C4-2B (cell line): Measurements from ENCODE around the gene UMAD1.

Experiments
- H3K27ac ChIP-seq: fragments of 450-650 bp; 2 replicates; pipeline ENCODE4 v1.5.1; 2017
- ZFX ChIP-seq: fragments of 450-650 bp; IDR thresholded peaks from 2 replicates; pipeline ENCODE4 v1.6.1; 2017
- TF ChIP-seq, protein P1 (sequence below): fragments of 450-650 bp; conservative IDR thresholded peaks from 2 replicates; pipeline ENCODE4 v1.5.1; 2017; ENCODE audit warnings: mild to moderate bottlenecking

Gene UMAD1

DNA sequence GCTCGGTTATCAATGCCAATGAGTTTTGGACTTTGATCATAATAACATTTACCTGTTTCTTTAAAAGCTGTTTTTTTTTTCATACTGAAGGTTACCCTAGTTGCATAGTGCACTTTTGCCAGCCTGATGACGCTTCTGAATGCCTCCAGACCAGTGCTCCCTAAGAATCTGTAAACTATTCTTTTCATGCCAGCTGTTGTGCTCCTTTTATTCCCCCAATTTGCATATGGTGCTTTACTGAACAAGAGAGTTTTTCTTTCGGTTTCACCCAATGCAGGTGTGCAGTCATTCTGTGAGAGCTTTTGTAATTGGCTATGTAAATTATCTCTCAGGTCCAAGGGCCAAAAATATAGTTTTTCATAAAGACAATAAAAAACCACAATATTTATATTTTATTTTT, 279.9 kb downstream of the UMAD1 start:
- no peak for TF ChIP-seq ZFX
- TF ChIP-seq, protein P1, sequence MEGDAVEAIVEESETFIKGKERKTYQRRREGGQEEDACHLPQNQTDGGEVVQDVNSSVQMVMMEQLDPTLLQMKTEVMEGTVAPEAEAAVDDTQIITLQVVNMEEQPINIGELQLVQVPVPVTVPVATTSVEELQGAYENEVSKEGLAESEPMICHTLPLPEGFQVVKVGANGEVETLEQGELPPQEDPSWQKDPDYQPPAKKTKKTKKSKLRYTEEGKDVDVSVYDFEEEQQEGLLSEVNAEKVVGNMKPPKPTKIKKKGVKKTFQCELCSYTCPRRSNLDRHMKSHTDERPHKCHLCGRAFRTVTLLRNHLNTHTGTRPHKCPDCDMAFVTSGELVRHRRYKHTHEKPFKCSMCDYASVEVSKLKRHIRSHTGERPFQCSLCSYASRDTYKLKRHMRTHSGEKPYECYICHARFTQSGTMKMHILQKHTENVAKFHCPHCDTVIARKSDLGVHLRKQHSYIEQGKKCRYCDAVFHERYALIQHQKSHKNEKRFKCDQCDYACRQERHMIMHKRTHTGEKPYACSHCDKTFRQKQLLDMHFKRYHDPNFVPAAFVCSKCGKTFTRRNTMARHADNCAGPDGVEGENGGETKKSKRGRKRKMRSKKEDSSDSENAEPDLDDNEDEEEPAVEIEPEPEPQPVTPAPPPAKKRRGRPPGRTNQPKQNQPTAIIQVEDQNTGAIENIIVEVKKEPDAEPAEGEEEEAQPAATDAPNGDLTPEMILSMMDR, result no peak
- no peak overlapping the region for H3K27ac ChIP-seq

DNA sequence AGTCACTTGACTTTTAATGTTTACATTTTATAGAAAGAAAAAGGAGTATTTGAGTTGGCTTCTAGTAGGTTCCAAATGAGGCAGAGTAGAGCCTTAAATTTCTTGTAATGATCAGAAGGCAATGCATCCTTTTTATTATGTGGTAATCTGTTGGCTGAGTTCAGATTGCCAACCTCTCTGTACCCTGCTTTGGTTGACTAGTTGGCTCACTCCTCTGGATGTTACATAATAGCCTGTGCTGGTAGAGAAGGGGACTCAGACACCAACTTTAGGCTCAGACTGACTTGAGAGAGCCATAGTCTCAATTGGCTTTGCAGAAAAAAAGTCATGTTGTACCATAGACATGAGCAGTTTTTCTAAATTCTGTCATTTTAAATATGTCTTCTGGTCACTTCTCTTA, 281.3 kb downstream of the UMAD1 start:
- TF ChIP-seq ZFX, result no peak
- TF ChIP-seq, protein P1, result no peak

DNA sequence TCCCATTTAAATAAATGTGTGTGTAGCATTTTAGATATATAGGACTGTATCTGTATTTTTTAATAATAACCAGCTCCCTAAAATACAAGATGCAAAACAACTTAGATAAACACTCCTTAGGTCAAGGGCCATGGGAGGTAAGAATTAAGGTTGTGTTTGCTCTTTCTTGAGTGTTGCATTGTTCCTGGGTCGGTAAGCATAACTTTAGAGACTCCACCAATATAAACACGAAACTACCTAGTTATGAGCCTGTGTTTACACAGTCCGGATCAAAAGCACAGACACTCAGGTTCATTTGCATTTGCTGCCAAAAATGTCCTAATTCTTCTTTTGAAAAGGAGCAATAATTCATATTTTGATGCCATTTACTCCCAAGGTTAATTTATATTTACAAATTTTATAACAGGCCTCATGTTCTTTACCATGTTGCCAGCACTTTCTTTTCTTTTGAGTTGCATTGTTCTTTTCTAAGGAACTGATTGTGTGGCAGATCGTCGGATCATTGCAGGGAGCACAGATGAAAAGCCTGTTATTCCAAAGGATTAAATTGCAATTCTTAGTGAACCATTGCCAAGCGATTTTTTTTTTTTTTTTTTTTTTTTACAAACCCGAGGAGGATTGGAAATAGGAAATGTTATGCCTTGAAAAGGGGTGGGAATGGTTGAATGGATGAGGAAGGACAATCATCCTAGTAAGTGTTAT, 282.3 kb downstream of the UMAD1 start:
- no peak for TF ChIP-seq ZFX
- TF ChIP-seq, protein P1, result no peak

More for the DNA sequence above, 281.3 kb downstream of the UMAD1 start:
- no peak overlapping the region for H3K27ac ChIP-seq

DNA sequence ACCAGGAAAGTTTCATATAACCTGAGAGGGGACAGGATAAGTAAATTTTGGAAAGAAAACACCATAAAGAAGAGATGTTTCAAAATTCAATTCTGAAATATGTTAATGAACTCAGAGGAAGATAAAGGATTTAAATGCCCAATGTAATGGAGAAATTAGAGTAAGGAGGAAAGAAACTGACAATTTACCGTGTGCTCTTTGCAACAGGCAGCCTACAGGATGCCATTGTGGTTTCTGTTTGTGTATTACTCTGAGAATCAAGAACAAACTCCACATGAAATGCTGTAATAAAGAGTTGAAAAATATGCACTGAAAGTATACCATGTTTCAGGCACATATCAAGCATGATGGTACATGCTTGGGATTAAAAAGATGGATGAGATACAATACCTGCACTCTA, 283.3 kb downstream of the UMAD1 start:
- no peak overlapping the region for H3K27ac ChIP-seq
- TF ChIP-seq ZFX, result no peak

More for the DNA sequence above, 282.3 kb downstream of the UMAD1 start:
- H3K27ac ChIP-seq, result no peak overlapping the region

DNA sequence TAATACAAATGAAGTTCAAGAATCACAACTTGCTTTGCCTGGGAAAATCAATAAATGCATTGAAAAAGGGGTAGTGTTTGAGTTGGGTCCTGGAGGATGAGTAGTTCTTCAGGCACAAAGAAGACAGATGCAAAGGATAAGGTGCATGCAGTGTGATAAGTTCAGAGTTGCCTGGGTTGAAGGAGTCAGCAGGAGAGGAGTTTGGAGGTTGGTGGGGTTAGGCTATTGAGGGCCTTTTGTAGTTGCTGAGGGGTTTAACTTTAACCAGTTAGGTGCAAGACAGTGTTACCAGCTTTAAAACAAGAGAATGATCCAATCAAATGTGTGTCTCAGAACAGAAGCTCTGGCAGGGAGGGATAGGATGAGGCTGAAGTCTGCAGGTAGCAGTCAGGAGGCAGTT, 283.8 kb downstream of the UMAD1 start:
- TF ChIP-seq, protein P1, result no peak
- no peak for TF ChIP-seq ZFX
- H3K27ac ChIP-seq, result no peak overlapping the region
